Subcutaneous adipose tissue (tissue), 4 donors: ENCODE results near the gene LMF1. TPM values are rescaled to one million over a fixed set of nuclear protein-coding genes. Genes with fewer than 3 reads are reported as not detected.

Experiments used
- CTCF ChIP-seq: fragments of 450-650 bp; IDR thresholded peaks from one replicate; pipeline ENCODE4 v1.5.1; 2016; ENCODE audit warnings: low read depth, mild to moderate bottlenecking, control low read depth, antibody characterized with exemption, moderate library complexity
- total RNA-seq, 4 donors: library from RNA; depleted of rRNA; stranded (reverse); fragments of >200 nt; gene quantifications; one replicate each; pipeline ENCODE4 v1.1.0, GENCODE V29; 2016

Gene LMF1
- total RNA-seq, 4 donors from 2014 or later = 16.0 to 30.3 (median 24.2) TPM

GRCh38 chr16:1008085-1008484, 37.3 kb upstream of the LMF1 start:
- TF ChIP-seq CTCF = no peak

DNA sequence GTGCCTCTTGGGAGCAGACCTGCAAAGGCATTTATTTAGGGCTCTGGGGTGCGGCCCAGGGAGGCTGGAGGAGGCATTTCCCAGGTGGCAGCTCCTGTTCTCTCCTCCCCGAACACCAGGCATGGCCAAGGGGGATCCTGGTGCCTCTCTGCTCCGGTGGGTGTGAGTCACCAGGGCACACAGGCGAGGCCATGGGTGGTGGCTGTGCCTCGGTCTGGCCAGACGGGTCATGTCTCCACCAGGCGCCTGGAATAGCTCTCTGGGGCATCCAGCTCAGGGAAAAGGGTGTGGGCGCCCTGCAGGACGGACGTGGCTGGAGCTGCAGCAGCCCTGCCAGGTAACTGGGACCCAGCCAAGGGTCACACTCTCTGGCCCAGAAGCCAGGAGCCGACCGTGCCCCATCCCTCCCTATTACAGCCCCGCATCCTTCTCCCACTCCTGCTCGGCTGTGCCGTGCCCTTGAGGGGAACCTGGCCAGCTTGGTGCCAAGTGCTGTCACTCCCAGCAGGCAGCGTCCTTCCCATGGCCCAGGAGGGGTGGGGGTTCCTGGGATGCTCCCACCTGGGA, 36.6 kb upstream of the LMF1 start:
- TF ChIP-seq CTCF = no peak

GRCh38 chr16:1006781-1007180, 36.0 kb upstream of the LMF1 start:
- TF ChIP-seq CTCF = no peak

DNA sequence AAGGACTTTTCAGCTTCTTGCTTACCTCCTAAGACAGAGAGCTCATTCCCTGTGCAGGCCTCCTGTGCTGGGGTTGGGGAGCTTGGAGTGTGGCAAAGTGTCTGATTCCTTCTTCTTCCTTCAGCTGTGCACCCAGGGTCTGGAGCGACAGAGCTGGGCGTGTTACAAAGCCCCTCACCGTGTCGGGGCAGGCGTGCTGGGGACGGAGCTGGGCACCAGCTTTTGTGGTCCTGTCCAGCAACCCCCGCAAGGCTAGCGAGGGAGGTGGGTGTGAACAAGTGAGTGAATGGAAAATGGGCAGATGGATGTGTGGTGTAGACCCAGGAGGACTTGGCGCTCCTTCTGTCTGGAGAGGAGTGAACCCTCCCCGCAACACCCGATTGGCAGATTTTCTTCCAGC, 34.5 kb upstream of the LMF1 start:
- no peak for TF ChIP-seq CTCF

GRCh38 chr16:1003391-1004347, 32.9 kb upstream of the LMF1 start:
- TF ChIP-seq CTCF = no peak

DNA sequence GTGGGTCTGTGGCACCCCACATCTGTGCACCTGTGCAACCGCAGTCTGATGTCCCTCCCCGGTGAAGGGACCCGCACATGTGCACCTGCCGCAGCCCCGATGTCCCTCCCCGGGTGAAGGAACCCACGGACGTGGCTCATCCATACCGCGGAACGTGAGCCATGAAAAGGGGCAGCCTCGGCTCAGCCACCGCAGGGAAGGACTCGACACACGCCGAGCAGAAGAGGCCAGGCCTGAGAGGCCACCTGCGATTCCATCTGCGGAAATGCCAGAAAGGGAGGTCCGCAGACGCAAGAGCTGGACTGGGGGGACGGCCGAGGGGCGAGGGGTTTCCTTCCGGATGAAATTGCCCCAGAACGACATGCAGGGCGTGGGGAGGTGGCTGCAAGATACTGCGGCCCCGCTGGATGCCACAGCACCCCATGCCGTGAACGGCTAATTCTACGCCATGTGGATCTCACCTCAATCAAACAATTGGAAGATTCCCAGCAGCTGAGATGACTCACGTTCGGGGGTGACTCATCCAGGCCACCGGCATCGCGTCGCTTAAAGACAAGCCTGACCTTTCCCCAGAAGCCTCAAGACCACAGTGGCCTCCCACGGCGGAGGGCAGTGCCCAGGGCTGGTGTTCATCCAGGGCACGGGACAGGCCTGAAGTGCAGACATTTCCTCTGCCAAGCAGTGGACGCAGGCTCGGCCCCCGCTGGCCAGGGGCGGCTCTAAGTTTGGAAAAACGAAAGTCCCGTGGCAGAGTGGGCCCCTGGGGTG, 31.8 kb upstream of the LMF1 start:
- no peak for TF ChIP-seq CTCF

DNA sequence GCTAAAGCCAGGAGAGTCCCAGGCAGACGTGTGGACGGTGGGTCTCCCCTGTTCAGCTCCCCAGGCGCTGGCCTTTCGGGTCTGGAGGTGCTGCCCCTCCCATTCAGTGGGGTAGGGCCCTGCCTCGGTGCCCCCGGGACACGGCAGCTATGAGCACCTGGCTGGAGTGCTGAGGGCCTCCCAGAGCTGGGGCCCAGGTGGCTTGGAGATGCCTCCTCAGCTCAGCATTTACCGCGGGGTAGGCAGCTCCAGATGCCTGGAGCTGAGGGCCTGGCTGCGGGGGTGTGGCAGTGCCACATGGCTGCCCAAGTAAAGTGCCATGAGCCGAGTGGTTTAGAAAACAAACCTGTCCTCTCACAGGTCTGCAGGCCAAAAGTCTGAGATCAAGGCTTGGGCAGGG, 30.3 kb upstream of the LMF1 start:
- TF ChIP-seq CTCF = no peak
